Measurements from ENCODE around the gene RIC3.

The RIC3 gene

DNA sequence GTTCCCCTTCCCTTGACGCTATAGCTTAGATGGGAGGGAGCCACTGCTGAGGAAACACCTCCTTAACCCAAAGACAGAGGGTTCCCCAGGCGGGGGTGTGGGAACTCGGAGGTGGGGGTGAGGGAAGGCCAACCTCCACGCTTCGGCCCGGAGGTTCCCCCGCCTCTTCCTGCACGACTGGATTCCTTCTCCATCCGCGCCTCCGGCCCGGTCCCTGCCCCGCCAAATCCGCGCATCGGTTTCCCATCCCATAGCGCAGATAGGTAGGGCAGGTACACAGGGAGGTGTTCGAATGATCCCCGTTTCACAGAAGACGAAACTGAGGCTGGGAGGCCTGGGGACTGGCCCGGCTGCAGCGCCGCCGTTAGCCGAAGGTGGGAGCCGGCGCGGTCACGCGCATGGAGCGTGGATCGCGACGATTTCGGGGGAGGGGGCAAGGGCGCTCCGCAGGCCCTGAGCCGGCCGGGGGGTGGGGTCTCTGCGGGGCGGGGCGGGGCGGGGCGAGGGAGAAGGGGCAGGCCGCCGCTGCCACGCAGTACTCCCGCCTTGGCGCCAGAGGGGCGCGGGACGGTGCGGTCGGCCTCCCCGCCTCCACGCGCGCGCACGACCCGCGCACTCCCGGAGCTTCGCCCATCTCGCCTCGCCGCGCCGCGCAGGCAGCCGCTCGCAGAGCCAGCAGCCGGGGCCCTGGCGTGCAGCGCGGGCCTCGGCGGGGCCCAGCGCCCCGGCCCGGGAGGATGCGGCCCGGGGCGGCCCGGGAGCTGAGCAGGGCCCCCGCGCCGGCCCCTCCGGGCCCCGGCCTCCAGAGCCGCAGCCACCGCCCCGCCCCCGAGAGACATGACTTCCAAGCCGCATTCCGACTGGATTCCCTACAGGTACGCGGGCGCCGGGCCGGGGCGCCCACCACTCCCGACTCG, 87.9 kb downstream of the RIC3 start, which contains the start of gene TUB:
Gene TUB (plus strand): TSS at position 538 of the 917 bp plus-strand sequence. CDS start 300 bp downstream, at position 838.
- H3K9me3 Mint-ChIP-seq: no peaks in the 10 kb centered on the region
- peaks cover 47% of the 10 kb centered on the region for H3K27me3 Mint-ChIP-seq (ENCODE audit: low read depth)
- H3K4me1 Mint-ChIP-seq (ENCODE audit: low read depth): no peaks in the 10 kb centered on the region
- no peaks in the 10 kb centered on the region for H3K36me3 Mint-ChIP-seq (ENCODE audit: low read depth)
- H3K4me3 Mint-ChIP-seq: peak within 1 kb of the TSS; percentile 18
- no peak within 1 kb of the TSS for H3K27ac Mint-ChIP-seq

DNA sequence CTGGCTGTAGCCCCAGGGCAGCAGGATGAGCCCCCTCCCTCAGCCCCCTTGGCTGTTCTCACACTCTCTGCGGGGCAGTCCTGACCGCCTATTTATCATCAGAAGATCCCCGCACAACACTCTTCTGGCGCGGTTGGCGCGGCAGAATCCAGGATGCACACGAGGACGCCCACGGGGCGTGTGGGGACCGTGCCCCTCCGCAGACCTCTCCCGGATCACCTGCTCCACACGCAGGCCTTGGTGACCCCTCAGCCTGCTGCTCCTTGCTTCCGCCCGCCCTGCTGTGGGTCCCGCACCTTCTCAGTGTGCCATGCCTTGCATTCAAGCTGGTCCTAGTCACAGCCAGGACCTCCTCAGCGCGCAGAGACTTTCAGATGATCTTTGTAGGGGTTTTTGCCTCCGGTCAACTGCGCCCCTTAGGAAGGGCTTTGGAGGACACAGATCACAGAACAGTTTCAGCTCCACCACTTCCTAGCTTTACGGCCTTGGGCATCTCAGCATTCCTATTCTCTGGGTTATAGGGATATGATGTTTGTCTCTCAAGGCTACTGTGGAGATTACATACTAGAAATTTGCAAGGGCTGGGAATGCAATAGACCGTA, 88.7 kb downstream of the RIC3 start:
- Mint-ChIP-seq H3K27ac (no peak overlapping the region), H3K4me1 (ENCODE audit: low read depth) (no peaks in the 10 kb centered on the region), H3K9me3 (no peaks in the 10 kb centered on the region), H3K27me3 (ENCODE audit: low read depth) (peaks cover 47% of the 10 kb centered on the region), H3K4me3 (peak overlapping the region; percentile 5), H3K36me3 (ENCODE audit: low read depth) (no peaks in the 10 kb centered on the region)

DNA sequence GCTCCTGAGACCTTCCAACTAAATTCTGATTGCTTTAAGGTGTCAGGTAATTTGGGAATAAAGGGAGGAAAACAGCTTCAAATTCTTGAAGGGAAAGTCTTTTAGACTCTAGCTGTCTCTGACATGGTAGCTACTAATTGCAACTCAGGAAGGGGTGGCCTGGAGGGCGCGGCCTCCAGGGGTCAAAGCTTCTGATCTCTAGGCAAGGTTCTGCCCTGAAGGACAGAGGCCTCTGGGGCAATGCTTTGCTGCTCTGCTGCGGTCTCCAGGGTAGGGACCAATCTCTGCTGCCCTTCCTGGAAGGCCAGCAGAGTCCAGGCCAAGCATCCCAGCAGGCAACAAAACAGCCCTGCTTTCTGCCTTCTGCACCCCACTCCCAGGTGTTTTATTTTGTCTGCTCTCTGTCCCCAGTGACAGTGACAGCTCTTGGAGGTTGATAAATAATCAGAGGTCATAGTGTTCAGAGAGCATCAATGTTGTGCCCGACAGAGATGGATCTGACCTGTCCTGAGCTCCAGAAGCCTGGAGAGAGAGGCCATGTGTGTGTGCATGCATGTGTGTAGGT, 89.6 kb downstream of the RIC3 start:
- H3K36me3 Mint-ChIP-seq (ENCODE audit: low read depth): no peaks in the 10 kb centered on the region
- H3K27ac Mint-ChIP-seq: no peak overlapping the region
- no peaks in the 10 kb centered on the region for H3K4me1 Mint-ChIP-seq (ENCODE audit: low read depth)
- H3K4me3 Mint-ChIP-seq: no peak overlapping the region
- H3K9me3 Mint-ChIP-seq: no peaks in the 10 kb centered on the region
- H3K27me3 Mint-ChIP-seq (ENCODE audit: low read depth): peaks cover 40% of the 10 kb centered on the region

DNA sequence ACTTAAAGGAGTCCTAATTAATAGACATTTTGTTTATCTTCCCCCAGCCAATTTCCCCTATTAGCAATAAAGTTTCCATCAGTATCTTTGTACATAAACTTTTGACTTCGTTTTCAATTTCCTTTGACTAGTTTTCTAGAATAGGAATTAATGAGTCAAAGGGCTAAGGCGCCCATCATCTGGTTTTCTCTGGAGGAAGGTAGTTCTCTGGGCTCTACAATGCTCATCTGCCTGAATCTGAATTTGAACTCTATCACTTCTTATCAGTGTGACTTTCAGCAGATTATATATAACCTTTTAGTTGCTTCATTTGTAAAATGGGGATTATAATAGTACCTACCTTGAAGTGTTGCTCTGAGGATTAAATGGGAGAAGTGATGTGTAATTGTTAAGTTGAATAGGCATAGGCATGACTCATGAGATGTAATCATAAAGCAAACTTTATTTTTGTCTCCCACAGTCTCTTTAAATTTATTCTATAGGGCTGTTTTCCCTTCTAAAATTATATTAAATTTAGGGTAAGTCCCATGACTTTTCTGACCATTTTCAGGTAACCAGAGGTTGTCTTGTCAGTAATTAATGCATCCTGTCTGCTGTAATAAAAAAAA, 93.6 kb downstream of the RIC3 start:
- Mint-ChIP-seq H3K4me1 (ENCODE audit: low read depth) (no peaks in the 10 kb centered on the region), H3K9me3 (no peaks in the 10 kb centered on the region), H3K27ac (no peak overlapping the region), H3K27me3 (ENCODE audit: low read depth) (peaks cover 33% of the 10 kb centered on the region), H3K4me3 (no peak overlapping the region), H3K36me3 (ENCODE audit: low read depth) (no peaks in the 10 kb centered on the region)

DNA sequence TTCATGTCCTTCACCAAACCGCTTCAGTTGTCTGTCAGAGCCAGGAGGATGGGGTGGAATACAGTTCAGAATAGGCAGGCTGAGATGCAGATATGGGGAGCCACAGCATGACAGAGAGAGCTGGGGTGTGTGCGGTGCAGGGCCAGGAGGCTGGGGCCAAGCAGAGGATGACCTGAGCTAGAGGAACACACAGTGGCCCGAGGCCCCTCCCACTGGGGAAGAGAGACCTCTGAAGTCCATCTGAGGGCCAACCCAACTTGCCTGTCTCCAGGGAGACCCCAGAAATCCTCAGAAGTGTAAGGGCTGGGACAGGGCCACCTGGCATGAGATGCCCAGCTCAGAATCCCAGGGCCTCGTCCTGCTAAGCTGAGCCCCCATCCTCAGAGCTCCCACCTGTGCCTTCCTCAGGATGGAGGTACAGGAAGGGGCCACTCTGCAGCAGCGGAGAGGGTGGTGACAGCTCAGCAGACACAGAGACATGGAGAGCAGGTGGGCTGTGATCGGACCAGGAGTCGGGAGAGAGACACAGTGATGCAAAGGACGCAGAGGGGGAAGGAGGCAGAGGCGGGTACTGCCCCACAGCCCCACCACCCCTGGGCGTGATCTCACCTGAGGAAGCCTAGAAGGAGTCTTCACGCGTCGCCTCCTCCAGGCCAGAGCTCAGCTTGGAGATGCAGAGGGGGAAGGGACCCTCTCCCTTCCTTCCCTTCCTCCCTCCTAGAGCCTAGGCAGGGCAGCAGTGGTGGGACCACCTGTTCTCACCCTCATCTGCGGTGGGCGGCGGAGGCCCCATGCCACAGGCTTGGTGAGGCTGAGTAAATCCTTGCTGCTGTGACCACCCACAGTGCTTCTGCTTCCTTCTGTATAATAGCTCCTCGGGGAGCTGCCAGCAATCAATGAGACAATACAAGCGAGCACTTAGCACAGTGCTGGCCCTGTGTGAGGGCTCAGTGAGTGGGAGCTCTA, 96.9 kb downstream of the RIC3 start:
- no peaks in the 10 kb centered on the region for H3K4me1 Mint-ChIP-seq (ENCODE audit: low read depth)
- no peaks in the 10 kb centered on the region for H3K9me3 Mint-ChIP-seq
- H3K27me3 Mint-ChIP-seq (ENCODE audit: low read depth): peaks cover 26% of the 10 kb centered on the region
- no peak overlapping the region for H3K27ac Mint-ChIP-seq
- no peak overlapping the region for H3K4me3 Mint-ChIP-seq
- H3K36me3 Mint-ChIP-seq (ENCODE audit: low read depth): no peaks in the 10 kb centered on the region

DNA sequence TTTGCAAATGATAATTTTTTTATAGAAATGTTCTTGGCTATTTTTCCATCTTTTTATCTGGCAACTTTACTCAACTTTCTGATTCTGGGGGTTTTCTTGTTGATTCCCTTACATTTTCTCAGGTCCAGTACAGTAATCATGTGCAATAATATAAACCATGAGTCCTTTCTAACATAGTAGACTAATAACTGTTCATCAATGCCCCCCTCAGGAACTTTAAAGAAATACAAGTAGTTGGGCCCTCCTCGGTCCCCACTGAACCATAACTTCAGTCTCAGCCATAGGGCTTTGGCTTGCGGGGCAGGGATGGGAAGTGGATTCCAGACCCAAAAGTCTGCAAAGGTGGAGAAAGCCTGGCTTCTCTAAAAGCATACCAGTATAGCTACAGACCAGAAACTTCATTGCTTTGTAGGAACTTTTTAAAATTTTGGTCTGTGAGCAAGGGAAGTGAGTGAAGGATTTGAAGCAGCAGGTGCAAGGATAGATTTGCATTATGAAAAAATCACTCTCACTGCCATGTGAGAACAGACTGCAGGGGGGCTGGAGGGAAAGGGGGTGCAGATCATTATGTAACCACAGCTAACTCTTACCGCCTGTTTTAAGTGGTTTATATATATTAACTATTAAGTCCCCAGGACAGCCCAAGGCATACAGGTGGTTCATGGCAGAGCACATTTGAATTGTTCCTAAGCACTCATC, 98.3 kb downstream of the RIC3 start:
- no peak overlapping the region for H3K4me3 Mint-ChIP-seq
- no peaks in the 10 kb centered on the region for H3K36me3 Mint-ChIP-seq (ENCODE audit: low read depth)
- peaks cover 26% of the 10 kb centered on the region for H3K27me3 Mint-ChIP-seq (ENCODE audit: low read depth)
- no peak overlapping the region for H3K27ac Mint-ChIP-seq
- no peaks in the 10 kb centered on the region for H3K9me3 Mint-ChIP-seq
- no peaks in the 10 kb centered on the region for H3K4me1 Mint-ChIP-seq (ENCODE audit: low read depth)

DNA sequence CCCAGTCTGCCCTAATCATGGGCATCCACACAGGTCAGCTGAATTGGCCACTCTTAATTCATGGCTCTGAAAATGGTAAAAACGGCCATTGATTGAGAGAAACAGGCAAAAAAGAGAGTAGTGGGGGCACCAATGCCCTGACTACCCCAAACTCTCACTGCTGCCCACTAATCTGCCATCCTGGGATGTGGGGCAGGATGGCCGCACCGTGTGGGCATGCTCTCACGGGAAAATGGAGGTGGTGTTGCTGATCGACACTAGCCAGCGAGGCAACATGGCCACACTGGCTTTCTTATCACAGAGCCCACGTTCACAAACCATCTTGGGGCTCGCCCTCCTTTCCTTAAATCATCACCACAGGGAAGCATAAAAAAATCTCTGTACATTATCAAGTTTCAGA, 99.1 kb downstream of the RIC3 start:
- Mint-ChIP-seq H3K36me3 (ENCODE audit: low read depth) (no peaks in the 10 kb centered on the region), H3K27ac (no peak overlapping the region), H3K9me3 (no peaks in the 10 kb centered on the region), H3K27me3 (ENCODE audit: low read depth) (peaks cover 26% of the 10 kb centered on the region), H3K4me1 (ENCODE audit: low read depth) (no peaks in the 10 kb centered on the region), H3K4me3 (no peak overlapping the region)

DNA sequence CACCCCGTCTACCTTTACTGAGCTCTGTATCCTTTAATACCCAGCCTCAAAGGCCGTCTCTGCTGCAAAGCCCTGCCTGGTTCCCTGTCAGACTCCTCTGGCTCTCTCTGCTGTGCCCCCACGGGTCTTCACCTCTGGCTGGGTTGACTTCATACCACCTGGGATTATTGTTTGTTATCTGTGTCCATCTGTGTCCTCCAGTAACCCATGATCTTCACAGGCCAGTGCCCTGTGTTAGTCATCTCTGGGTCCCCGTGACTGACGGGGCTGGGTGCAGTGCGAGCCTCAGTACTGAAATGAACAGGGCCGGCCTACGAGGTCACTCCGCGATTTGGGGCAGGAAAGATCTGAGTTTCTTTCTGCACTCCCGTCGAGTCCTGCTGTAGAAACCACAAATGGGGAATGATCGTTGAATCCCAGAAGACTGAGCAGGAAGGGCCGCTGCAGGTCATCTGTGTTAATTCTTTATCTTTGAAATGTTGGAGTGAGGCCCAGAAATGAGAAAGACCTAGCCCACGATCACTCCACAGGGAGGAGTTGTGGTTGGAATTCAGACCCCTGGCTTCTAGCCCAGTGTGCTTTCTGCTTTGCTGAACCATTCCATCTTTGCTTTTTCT, 100.1 kb downstream of the RIC3 start:
- Mint-ChIP-seq H3K36me3 (ENCODE audit: low read depth) (no peaks in the 10 kb centered on the region), H3K27me3 (ENCODE audit: low read depth) (peaks cover 20% of the 10 kb centered on the region), H3K4me3 (no peak overlapping the region), H3K9me3 (no peaks in the 10 kb centered on the region), H3K4me1 (ENCODE audit: low read depth) (no peaks in the 10 kb centered on the region), H3K27ac (no peak overlapping the region)

DNA sequence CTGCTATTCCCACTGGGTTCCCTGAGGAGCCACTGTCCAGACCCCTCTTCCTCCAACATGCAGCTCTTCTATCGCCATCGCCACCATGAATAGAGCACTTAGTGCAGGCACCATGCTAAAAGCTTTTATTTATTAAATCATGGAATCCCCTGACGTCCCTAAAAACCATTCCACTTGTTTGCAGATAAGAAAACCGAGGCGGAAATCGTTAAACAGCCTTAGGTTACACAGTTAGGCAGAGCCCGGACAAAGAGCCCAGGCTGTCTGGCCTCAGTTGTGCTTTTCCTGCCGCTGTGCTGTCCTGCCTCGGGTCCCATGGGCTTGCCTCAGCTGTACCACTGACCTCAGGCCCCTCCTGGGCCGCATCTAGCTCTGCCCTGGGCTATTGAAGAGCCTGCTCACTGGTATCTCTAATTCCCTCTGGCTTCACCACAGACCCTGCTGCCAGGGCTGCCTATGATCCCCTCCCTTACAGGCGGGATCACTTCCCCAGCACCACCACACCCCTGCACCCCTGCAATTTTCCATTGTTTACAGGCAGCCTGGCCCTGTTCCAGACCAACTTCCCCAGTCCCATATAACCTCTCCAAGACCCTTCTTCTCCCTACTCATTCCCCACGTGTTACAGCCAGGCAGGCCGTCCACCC, 100.8 kb downstream of the RIC3 start:
- H3K4me3 Mint-ChIP-seq: no peak overlapping the region
- no peaks in the 10 kb centered on the region for H3K36me3 Mint-ChIP-seq (ENCODE audit: low read depth)
- H3K4me1 Mint-ChIP-seq (ENCODE audit: low read depth): no peaks in the 10 kb centered on the region
- no peak overlapping the region for H3K27ac Mint-ChIP-seq
- H3K9me3 Mint-ChIP-seq: no peaks in the 10 kb centered on the region
- peaks cover 17% of the 10 kb centered on the region for H3K27me3 Mint-ChIP-seq (ENCODE audit: low read depth)

DNA sequence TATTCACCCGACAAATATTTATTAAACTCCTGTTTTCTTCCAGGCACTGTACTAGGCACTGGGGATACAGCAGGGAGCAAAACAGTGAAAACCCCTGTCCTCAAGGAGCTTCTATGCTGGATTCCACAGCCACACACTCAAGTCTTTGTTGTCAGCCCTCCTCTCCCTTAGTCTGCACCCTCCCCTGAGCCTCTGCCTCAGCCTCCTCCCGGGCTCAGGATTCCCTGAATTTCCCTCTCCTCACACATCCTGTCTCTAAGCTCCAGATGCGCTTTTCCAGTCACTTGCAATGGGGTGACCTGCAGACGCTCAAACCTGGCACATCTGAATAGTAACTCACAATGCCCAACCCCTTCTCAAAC, 101.3 kb downstream of the RIC3 start:
- H3K27ac Mint-ChIP-seq: no peak overlapping the region
- H3K27me3 Mint-ChIP-seq (ENCODE audit: low read depth): peaks cover 17% of the 10 kb centered on the region
- H3K4me1 Mint-ChIP-seq (ENCODE audit: low read depth): no peaks in the 10 kb centered on the region
- no peaks in the 10 kb centered on the region for H3K9me3 Mint-ChIP-seq
- no peak overlapping the region for H3K4me3 Mint-ChIP-seq
- H3K36me3 Mint-ChIP-seq (ENCODE audit: low read depth): no peaks in the 10 kb centered on the region

DNA sequence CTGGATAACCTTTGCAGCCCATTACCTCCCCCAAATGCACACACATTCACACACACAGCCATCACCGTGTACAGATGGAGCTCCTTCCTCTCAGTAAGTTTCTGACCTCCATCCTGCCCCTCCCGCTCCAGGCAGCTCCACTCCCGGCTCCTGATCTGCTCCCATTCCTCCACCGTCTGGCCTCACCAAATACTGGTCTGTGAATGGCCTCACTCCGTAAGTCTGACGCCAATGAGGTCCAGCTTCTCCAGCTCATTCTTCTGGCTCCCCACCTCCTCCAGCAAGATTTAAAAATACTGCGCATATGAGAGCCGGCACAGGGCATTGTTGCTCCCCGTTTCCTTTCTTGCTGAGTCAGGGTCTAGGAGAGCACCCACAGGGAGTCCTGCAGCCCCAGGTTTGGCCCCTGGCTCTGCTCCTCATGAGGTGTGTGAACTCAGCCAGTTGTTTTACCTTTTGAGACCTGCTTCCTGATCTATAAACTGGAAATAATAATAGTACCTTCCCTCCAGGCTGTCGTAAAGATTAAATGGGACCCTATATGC, 101.8 kb downstream of the RIC3 start:
- Mint-ChIP-seq H3K4me3 (no peak overlapping the region), H3K27me3 (ENCODE audit: low read depth) (peaks cover 17% of the 10 kb centered on the region), H3K4me1 (ENCODE audit: low read depth) (no peaks in the 10 kb centered on the region), H3K36me3 (ENCODE audit: low read depth) (no peaks in the 10 kb centered on the region), H3K9me3 (no peaks in the 10 kb centered on the region), H3K27ac (no peak overlapping the region)

DNA sequence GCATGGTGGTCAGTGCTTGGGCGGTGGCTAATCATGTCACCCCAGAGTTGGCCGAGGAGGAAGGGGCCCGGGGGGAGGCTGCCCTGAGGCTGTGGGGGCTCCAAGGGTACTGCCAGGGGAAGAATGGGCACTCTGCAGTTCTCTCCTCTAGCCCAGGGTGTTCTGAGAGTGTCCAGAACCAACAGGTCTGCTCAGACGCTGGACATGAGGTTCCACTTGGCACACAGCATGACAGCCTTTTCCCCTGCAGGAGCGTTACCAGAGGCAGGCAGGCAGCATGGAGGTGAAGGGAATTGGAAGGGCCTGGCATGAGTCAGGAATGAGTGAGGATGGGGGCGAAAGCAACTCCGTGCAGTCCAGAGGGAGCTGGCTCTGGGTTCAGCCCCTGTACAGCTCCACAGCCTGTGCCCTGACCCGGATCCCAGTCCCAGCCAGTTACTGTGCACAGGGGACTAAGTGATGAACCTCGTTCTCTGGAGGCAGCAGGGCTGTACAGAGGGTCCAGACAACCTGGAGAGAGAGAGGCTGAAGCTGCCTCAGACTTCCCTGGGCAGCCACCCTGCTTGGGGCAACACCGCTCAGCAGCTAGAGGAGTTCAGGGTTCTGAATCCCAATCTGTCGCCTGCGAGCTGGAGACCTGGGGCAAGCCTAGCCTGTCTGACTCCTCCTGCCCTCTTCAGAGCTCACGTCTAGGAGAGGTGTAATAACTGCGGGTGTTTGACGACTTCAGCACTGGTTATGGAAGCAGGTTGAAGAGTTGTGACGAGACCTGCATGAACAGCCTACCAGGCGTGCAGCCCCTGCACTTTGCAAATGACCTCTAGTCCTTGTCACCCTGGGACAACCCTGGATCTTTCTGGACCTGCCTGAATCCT, 102.6 kb downstream of the RIC3 start:
- no peaks in the 10 kb centered on the region for H3K4me1 Mint-ChIP-seq (ENCODE audit: low read depth)
- H3K9me3 Mint-ChIP-seq: no peaks in the 10 kb centered on the region
- no peaks in the 10 kb centered on the region for H3K36me3 Mint-ChIP-seq (ENCODE audit: low read depth)
- no peak overlapping the region for H3K27ac Mint-ChIP-seq
- no peak overlapping the region for H3K4me3 Mint-ChIP-seq
- H3K27me3 Mint-ChIP-seq (ENCODE audit: low read depth): peaks cover 12% of the 10 kb centered on the region

Measured in T-helper 1 cell treated with Interleukin-12 subunit alpha and Interleukin-12 subunit beta and Interleukin-4 antibody, amounts not matched to agents 30 μg/mL and 1 μg/mL, for 36 hours (primary cell).